ENCODE results near the gene PTOV1. TPM values are rescaled to one million over a fixed set of nuclear protein-coding genes. Genes with fewer than 3 reads are reported as not detected.

Gene PTOV1
- total and polyA plus RNA-seq, 10 of the 15 experiments (the other 5 are each of a cell fraction or from before 2014, with no cell fraction given) = 3.2 to 83.5 (median 22.3) TPM

DNA sequence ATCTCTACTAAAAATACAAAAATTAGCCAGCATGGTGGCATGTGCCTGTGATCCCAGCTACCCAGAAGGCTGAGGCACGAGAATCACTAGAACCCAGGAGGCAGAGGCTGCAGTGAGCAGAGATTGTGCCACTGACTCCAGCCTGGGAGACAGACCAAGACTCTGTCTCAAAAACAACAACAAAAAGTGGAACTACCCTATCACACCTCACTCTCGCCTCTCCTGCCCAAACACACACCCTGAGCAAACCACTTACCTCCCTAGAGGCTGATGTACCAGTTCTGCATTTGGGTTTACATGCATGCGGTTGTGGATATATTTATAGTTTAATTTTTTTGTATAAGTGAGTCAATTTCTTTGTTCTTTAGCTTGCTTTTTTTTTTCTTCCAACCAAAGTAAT, 7.7 kb upstream of the PTOV1 start (continued):
- TF ChIP-seq ZNF274 (IDR thresholded peaks at IDR 0.05; ENCODE audit: insufficient read depth, insufficient read length) (no peak), POLR2AphosphoS5 (IDR thresholded peaks at IDR 0.05; ENCODE audit: low read length) (no peak), BRCA1 (IDR thresholded peaks at IDR 0.05; ENCODE audit: low read depth, low read length) (no peak), KAT2A (conservative IDR thresholded peaks at IDR 0.05; ENCODE audit: control insufficient read depth, low read depth, low read length) (no peak), EED (IDR thresholded peaks at IDR 0.05; ENCODE audit: low read depth) (no peak), SUZ12 (IDR thresholded peaks at IDR 0.05; ENCODE audit: unreplicated experiment) (no peak), TCF12 (IDR thresholded peaks at IDR 0.05; ENCODE audit: low read depth, low read length) (no peak), RELA (IDR thresholded peaks at IDR 0.05; ENCODE audit: borderline replicate concordance, partially characterized antibody) (no peak), EP300 (IDR thresholded peaks at IDR 0.05; ENCODE audit: borderline replicate concordance in 1 of 2, control insufficient read depth in 1 of 2, low read depth in 2 of 2, low read length in 2 of 2) (peak; percentile 52 to 53; a peak in 2 of 4 replicates), GATAD2B (conservative IDR thresholded peaks at IDR 0.05; ENCODE audit: low read depth) (no peak), CBFB (IDR thresholded peaks at IDR 0.05; ENCODE audit: low read depth) (no peak), HDAC6 (IDR thresholded peaks at IDR 0.05; ENCODE audit: unreplicated experiment) (no peak), JUNB (IDR thresholded peaks at IDR 0.05) (no peak), IKZF2 (IDR thresholded peaks at IDR 0.05) (peak; percentile 54 to 72; a peak in 3 of 4 replicates)
- TF ChIP-seq, protein P1, sequence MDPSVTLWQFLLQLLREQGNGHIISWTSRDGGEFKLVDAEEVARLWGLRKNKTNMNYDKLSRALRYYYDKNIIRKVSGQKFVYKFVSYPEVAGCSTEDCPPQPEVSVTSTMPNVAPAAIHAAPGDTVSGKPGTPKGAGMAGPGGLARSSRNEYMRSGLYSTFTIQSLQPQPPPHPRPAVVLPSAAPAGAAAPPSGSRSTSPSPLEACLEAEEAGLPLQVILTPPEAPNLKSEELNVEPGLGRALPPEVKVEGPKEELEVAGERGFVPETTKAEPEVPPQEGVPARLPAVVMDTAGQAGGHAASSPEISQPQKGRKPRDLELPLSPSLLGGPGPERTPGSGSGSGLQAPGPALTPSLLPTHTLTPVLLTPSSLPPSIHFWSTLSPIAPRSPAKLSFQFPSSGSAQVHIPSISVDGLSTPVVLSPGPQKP (IDR thresholded peaks at IDR 0.05; ENCODE audit: low read depth, low read length) = no peak
- TF ChIP-seq, protein P2, sequence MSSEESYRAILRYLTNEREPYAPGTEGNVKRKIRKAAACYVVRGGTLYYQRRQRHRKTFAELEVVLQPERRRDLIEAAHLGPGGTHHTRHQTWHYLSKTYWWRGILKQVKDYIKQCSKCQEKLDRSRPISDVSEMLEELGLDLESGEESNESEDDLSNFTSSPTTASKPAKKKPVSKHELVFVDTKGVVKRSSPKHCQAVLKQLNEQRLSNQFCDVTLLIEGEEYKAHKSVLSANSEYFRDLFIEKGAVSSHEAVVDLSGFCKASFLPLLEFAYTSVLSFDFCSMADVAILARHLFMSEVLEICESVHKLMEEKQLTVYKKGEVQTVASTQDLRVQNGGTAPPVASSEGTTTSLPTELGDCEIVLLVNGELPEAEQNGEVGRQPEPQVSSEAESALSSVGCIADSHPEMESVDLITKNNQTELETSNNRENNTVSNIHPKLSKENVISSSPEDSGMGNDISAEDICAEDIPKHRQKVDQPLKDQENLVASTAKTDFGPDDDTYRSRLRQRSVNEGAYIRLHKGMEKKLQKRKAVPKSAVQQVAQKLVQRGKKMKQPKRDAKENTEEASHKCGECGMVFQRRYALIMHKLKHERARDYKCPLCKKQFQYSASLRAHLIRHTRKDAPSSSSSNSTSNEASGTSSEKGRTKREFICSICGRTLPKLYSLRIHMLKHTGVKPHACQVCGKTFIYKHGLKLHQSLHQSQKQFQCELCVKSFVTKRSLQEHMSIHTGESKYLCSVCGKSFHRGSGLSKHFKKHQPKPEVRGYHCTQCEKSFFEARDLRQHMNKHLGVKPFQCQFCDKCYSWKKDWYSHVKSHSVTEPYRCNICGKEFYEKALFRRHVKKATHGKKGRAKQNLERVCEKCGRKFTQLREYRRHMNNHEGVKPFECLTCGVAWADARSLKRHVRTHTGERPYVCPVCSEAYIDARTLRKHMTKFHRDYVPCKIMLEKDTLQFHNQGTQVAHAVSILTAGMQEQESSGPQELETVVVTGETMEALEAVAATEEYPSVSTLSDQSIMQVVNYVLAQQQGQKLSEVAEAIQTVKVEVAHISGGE (CRISPR knock-in tag; IDR thresholded peaks at IDR 0.05) = no peak
- TF ChIP-seq, protein P3, sequence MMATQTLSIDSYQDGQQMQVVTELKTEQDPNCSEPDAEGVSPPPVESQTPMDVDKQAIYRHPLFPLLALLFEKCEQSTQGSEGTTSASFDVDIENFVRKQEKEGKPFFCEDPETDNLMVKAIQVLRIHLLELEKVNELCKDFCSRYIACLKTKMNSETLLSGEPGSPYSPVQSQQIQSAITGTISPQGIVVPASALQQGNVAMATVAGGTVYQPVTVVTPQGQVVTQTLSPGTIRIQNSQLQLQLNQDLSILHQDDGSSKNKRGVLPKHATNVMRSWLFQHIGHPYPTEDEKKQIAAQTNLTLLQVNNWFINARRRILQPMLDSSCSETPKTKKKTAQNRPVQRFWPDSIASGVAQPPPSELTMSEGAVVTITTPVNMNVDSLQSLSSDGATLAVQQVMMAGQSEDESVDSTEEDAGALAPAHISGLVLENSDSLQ (IDR thresholded peaks at IDR 0.05) = no peak
- TF ChIP-seq, protein P4, sequence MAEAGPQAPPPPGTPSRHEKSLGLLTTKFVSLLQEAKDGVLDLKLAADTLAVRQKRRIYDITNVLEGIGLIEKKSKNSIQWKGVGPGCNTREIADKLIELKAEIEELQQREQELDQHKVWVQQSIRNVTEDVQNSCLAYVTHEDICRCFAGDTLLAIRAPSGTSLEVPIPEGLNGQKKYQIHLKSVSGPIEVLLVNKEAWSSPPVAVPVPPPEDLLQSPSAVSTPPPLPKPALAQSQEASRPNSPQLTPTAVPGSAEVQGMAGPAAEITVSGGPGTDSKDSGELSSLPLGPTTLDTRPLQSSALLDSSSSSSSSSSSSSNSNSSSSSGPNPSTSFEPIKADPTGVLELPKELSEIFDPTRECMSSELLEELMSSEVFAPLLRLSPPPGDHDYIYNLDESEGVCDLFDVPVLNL (IDR thresholded peaks at IDR 0.05; ENCODE audit: low read depth, low read length) = no peak
- TF ChIP-seq, protein P5, sequence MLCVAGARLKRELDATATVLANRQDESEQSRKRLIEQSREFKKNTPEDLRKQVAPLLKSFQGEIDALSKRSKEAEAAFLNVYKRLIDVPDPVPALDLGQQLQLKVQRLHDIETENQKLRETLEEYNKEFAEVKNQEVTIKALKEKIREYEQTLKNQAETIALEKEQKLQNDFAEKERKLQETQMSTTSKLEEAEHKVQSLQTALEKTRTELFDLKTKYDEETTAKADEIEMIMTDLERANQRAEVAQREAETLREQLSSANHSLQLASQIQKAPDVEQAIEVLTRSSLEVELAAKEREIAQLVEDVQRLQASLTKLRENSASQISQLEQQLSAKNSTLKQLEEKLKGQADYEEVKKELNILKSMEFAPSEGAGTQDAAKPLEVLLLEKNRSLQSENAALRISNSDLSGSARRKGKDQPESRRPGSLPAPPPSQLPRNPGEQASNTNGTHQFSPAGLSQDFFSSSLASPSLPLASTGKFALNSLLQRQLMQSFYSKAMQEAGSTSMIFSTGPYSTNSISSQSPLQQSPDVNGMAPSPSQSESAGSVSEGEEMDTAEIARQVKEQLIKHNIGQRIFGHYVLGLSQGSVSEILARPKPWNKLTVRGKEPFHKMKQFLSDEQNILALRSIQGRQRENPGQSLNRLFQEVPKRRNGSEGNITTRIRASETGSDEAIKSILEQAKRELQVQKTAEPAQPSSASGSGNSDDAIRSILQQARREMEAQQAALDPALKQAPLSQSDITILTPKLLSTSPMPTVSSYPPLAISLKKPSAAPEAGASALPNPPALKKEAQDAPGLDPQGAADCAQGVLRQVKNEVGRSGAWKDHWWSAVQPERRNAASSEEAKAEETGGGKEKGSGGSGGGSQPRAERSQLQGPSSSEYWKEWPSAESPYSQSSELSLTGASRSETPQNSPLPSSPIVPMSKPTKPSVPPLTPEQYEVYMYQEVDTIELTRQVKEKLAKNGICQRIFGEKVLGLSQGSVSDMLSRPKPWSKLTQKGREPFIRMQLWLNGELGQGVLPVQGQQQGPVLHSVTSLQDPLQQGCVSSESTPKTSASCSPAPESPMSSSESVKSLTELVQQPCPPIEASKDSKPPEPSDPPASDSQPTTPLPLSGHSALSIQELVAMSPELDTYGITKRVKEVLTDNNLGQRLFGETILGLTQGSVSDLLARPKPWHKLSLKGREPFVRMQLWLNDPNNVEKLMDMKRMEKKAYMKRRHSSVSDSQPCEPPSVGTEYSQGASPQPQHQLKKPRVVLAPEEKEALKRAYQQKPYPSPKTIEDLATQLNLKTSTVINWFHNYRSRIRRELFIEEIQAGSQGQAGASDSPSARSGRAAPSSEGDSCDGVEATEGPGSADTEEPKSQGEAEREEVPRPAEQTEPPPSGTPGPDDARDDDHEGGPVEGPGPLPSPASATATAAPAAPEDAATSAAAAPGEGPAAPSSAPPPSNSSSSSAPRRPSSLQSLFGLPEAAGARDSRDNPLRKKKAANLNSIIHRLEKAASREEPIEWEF (IDR thresholded peaks at IDR 0.05; ENCODE audit: insufficient replicate concordance, low read depth, low read length) = no peak

Measured in GM12878 (cell line).